ENCODE measurements around the gene MMP24OS.
"Not testable (repeated sequence)": the region's sequence is repeated elsewhere in the genome, so short reads cannot be mapped to it uniquely, and the experiment has no call there.

MMP24OS gene

GRCh38 chr20:35274172-35275092 is 3.5 kb downstream of the MMP24OS start:
- no peak for DNase-seq

GRCh38 chr20:35273449-35274171 is 4.3 kb downstream of the MMP24OS start:
- no peak for DNase-seq

GRCh38 chr20:35271904-35272303 is 6.0 kb downstream of the MMP24OS start:
- DNase-seq, result no peak

DNA sequence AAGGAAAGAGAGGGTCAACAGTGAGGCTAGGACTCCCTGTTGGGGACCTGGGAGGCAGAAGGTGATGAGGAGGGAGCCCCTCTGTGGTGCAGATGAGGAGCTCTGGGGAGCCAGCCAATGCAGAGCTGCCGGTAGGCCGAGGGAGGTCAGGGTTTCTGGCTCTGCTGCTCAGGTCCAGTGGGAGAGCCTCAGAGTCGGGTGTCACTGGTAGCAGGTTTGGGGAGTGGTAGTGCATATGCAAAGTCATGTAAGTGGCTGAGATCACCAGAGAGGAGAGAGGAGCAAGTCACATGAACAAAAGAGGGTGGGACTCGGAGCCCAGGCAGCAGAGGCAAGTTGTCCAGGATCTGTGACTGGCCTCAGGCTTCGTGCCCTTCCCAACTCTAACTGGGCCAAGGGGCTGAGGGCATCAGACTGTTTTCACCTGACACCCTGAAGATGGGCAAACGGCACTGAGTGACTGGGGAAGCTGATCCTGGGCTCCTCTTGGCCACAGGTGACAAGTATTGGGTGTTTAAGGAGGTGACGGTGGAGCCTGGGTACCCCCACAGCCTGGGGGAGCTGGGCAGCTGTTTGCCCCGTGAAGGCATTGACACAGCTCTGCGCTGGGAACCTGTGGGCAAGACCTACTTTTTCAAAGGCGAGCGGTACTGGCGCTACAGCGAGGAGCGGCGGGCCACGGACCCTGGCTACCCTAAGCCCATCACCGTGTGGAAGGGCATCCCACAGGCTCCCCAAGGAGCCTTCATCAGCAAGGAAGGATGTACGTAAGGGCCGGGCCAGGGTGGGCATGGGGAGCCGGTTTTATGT is 6.6 kb downstream of the MMP24OS start:
- no peak for DNase-seq

DNA sequence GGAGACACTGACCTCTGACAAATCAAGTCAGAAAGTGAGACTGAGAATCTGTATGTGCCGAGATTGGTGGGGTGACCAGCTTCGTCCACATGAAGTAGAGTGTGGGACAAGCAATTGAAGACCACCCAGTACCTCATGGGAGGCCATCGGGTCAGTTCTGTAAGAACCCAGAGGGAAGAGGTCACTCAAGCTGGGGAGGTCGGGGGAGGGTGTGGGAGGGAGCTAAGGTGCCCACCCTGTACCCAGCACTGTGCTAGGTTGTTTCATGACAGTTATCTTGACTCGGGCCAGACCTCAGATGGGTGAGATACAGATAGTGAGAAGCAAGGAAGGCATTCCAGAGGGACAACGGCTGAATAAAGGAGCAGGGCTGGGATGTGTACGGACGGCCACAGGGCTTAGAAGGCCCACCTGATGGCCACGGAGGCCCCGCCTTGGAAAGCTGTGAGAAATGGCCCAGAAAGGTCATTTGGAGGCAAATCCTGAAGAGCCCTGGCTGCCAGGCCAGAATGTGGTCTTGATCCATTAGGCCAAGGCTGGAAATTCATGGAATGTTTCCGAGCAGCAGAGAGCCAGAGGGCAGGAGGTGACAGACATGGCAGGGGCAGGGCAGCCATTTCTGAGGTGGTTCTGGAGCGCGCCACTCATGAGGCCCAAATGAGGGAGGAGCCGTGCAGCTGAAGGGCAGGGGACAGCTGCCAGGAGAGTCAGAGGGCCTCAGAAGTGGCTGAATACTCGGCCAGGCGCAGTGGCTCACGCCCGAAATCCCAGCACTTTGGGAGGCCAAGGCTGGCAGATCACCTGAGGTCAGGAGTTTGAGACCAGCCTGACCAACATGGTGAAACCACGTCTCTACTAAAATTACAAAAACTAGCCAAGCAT is 7.7 kb downstream of the MMP24OS start:
- no peak for DNase-seq

DNA sequence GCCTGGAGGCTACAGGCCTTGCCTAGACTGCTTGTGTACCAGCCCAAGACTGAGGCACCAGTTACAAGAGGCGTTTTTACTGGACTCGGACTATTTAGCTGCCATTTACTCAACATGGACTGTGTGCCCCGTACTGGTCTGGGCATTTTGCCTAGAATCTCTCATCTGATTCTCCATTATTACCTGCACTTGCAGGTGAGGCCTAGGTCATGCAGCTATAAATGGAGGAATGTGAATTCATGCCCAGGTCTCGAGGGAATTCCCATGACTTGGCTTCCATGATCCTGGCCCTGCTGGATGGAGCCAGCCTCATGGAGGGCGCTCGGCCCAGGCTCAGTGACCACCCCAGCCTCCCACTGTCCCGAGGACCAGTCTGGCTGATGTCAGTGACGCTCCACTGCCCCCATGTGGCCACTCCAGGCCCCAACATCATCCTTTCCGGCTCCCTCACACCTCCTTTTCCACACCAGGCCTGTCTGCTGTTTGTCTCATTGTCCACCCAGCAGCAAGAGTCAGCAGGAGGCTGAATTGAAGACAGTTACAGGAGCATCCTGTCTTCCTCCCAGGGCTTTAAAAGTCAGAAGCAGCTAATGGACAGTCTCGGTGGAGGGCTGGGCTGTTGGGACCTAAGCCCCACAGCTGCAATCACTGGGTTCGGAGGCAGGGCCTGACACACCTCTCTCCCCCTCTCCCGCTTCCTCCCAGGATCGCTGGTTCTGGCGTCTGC is 8.7 kb downstream of the MMP24OS start:
- peak; percentile 52 to 70 (median 53) for DNase-seq

- no peak for DNase-seq
Observed at GRCh38 chr20:35267092-35267491, 10.8 kb downstream of the MMP24OS start.

- DNase-seq, result no peak
Observed at GRCh38 chr20:35264755-35265154, 13.2 kb downstream of the MMP24OS start.

DNA sequence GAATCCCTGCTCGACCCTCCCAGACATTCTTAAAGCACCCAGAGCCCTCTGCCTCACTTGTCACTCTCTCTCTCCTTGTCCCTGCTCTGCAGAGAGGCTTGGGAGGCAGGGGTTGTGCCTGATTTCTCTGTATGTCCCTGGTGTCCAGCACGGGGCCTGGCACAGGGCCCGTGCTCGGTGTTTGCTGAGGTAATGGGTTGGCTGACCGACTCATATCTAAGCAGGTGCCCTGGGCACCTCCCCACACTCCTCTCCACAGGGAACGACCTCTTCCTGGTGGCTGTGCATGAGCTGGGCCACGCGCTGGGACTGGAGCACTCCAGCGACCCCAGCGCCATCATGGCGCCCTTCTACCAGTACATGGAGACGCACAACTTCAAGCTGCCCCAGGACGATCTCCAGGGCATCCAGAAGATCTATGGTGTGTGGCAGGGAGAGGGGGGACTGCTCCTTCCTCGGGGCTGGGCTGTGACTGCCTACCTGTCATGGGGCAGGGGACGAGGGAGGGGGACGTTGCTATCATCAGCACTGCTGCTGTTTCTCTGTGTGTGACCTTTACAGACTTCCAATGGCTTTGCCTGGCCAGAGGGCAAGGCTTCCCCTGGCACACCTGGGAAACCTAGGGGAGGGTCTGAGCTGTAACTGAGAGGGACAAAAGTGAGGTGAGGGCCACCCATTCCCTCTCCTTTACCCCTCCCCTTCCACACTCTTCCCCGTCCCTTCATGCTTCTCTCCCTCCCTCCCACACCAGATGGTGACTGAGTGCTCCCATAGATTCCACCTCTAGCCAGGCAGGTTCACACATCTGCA is 14.2 kb downstream of the MMP24OS start:
- DNase-seq, result no peak

- DNase-seq, result not testable (repeated sequence)
Observed at GRCh38 chr20:35262731-35263531, 15.0 kb downstream of the MMP24OS start.

DNA sequence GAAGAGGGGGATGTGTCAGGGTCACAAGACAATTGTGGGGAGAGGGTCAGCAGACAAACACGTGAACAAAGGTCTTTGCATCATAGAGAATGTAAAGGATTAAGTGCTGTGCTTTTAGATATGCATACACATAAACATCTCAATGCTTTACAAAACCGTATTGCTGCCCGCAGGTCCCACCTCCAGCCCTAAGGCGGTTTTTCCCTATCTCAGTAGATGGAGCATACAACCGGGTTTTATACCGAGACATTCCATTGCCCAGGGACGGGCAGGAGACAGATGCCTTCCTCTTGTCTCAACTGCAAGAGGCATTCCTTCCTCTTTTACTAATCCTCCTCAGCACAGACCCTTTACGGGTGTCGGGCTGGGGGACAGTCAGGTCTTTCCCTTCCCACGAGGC is 15.6 kb downstream of the MMP24OS start:
- not testable (repeated sequence) for DNase-seq

- DNase-seq, result no peak
Observed at GRCh38 chr20:35260426-35260825, 17.5 kb downstream of the MMP24OS start.

DNA sequence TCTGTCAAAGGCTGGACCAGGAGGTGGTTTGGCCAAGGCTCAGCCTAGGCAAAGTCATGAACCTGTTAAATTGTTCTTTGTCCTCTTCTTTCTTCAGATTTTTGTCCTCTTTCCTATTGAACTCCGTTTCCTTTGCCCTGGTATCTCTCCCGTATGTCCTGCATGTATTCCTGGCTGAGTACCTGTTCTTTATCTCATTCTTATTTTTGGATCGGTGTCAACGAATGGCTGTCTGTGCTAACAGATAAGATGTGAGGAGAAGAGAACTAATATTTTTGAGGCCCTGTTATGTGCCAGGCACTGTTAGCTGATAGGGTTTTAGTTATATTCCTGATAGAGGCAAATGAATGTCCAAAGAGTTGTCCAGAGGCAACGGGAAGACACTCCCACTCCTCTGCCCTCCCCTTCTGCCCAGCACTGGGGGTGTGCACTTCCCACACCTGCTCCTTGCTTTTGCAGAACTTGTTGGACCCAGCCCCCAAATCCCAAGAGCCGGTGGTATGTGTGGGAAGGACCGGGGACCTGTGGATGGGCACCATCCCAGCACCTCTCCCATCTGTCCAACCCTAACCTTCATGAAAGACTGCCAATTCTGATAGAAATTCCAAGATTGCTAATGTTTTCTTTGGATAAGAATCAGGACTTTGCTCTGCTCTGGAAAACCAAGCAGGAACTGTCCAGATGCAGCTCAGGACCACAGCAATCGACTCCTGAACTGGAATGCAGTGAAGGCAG is 20.6 kb downstream of the MMP24OS start:
- no peak for DNase-seq

DNA sequence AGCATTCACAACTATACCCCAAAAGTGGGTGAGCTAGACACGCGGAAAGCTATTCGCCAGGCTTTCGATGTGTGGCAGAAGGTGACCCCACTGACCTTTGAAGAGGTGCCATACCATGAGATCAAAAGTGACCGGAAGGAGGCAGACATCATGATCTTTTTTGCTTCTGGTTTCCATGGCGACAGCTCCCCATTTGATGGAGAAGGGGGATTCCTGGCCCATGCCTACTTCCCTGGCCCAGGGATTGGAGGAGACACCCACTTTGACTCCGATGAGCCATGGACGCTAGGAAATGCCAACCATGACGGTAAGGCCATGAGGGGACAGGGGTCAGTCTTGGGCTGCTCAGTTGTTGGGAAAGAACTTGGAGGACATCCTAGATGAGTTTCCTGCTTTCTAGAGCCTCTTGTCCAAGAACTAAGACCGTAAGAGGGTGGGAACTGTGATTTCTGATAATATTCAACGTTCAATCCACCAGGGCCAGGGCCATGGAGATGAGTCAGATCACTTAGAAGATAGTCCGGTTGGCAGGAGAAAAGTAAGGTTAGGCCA is 23.4 kb downstream of the MMP24OS start:
- DNase-seq, result no peak

DNA sequence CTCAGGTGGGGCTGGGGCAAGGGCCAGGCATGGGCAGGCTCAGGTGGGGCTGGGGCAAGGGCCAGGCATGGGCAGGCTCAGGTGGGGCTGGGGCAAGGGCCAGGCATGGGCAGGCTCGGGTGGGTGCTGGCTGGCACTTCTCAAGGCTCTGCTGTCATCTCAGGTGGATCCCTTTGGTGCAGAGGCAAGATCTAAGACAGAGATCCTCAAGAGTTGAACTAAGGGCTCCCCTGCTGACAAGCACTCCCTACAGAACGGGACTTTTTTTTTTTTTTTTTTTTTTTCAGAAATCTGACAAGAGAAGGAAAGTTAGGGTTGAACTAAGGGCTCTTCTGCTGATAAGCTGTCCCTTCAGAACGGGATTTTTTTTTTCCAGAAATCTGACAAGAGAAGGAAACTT is 24.9 kb downstream of the MMP24OS start:
- no peak for DNase-seq

- DNase-seq, result not testable (repeated sequence)
Observed at GRCh38 chr20:35252598-35252997, 25.3 kb downstream of the MMP24OS start.

- DNase-seq, result no peak
Observed at GRCh38 chr20:35252037-35252461, 25.9 kb downstream of the MMP24OS start.

- DNase-seq, result no peak
Observed at GRCh38 chr20:35251613-35251940, 26.3 kb downstream of the MMP24OS start.

Data from suppressor macrophage treated with lipopolysaccharide for 1 hour (primary cell).